Regular cardiac myocyte (primary cell): ENCODE measurements around the gene DNAJC24. TPM values are rescaled to one million over a fixed set of nuclear protein-coding genes. Genes with fewer than 3 reads are reported as not detected.

Experiments used
- total RNA-seq: library from RNA; depleted of rRNA; stranded (reverse); fragments of >200 nt; gene quantifications from 2 replicates; pipeline ENCODE4 v1.2.3, GENCODE V29; 2014

Gene DNAJC24, protein sequence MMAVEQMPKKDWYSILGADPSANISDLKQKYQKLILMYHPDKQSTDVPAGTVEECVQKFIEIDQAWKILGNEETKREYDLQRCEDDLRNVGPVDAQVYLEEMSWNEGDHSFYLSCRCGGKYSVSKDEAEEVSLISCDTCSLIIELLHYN
- 17.1 and 20.3 TPM in 2 replicates for total RNA-seq

DNA sequence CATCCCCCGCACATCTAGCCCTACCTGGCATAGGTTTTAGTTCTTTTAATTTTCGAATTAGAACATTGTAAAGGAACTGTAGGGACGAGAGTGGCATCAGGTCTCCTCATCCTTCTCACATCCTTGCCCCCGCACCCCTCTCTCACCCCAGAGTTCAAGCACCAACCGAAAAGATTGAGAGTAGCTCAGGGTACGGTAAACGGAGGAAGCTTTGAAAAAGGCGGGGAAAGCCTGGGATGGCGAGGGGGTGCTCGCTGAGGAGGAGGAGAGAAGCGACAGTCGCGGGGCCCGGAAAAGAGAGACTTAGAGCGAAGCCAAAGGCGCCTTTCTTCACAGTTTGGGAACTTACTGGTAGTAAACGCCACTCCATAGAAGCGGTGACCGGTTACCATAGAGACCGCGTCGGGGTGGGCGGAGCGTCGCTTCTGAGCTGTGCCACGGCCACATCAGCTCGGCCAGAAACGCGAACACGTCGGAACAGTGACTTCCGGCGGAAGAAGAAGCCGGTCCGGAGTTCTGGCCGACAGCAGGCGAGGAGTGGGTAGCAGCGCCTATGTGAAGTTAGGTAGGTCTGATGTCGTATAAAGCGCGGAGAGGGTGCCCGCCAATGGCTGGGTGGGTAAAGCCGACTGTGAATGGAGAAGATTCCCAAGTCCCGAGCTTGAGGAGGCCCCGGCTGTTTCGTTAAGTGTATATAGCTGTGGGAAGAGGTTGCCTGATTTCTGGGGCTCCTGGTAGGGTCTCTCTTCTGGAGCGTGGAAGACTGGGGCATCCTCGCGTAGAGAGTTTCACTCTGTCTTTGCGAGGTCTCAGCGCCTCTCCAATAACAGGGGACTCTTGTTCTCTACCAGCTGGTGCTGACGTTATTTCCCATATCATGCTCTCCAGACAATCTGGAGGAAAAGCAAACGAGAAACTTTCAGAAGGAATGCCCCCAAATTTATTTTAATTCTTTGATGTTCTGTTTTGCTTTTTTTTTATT is at the start of gene DNAJC24, which contains the start of gene DCDC1:
Gene DNAJC24, plus strand, starts transcription at position 513 of the 982 bp plus-strand sequence. CDS start 889 bp downstream, outside the sequence.
Gene DCDC1, minus strand, starts transcription at position 392 of the 982 bp plus-strand sequence. CDS start 41,459 bp downstream, outside the sequence.

Other genes with a start within 250 kb of the DNAJC24 start
- gene DCDC1, start 121 bp upstream of the DNAJC24 start, total RNA-seq = 0.19 and 0.56 TPM in 2 replicates
- gene IMMP1L, start 139.8 kb downstream of the DNAJC24 start, total RNA-seq = 8.7 and 10.2 TPM in 2 replicates
- gene ELP4, start 139.9 kb downstream of the DNAJC24 start, total RNA-seq = 19.7 and 20.0 TPM in 2 replicates